HG02981 (cell line): ENCODE results near the gene PARD3.
"Not testable (repeated sequence)": the region's sequence is repeated elsewhere in the genome, so short reads cannot be mapped to it uniquely, and the experiment has no call there.

Experiments
- ATAC-seq: cut with Tn5 transposase; IDR thresholded peaks from one replicate; pipeline ENCODE4 v1.9.1; 2021; ENCODE audit warnings: mild to moderate bottlenecking, moderate library complexity; ENCODE audit not compliant: unreplicated experiment

The PARD3 gene

GRCh38 chr10:34719328-34719727 lies 95.8 kb downstream of the PARD3 start:
- ATAC-seq = no peak

GRCh38 chr10:34717429-34717828 lies 97.7 kb downstream of the PARD3 start:
- no peak for ATAC-seq

GRCh38 chr10:34716958-34717357 lies 98.1 kb downstream of the PARD3 start:
- ATAC-seq = peak; percentile 82

GRCh38 chr10:34716234-34716633 lies 98.9 kb downstream of the PARD3 start:
- no peak for ATAC-seq

- ATAC-seq = no peak
Measured at GRCh38 chr10:34715511-34716187, 99.4 kb downstream of the PARD3 start.

- no peak for ATAC-seq
Measured at GRCh38 chr10:34713875-34714274, 101.2 kb downstream of the PARD3 start.

GRCh38 chr10:34711500-34711899 lies 103.6 kb downstream of the PARD3 start:
- no peak for ATAC-seq

- ATAC-seq = no peak
Measured at GRCh38 chr10:34710391-34710751, 104.7 kb downstream of the PARD3 start.

- ATAC-seq = no peak
Measured at GRCh38 chr10:34709637-34710390, 105.3 kb downstream of the PARD3 start.

- no peak for ATAC-seq
Measured at GRCh38 chr10:34707656-34708055, 107.4 kb downstream of the PARD3 start.

GRCh38 chr10:34706992-34707391 lies 108.1 kb downstream of the PARD3 start:
- ATAC-seq = not testable (repeated sequence)

GRCh38 chr10:34706147-34706546 lies 108.9 kb downstream of the PARD3 start:
- ATAC-seq = no peak

GRCh38 chr10:34705563-34705962 lies 109.5 kb downstream of the PARD3 start:
- ATAC-seq = no peak

- no peak for ATAC-seq
Measured at GRCh38 chr10:34704526-34705184, 110.4 kb downstream of the PARD3 start.

- no peak for ATAC-seq
Measured at GRCh38 chr10:34702982-34703381, 112.1 kb downstream of the PARD3 start.

GRCh38 chr10:34702093-34702937 lies 112.8 kb downstream of the PARD3 start:
- no peak for ATAC-seq

- no peak for ATAC-seq
Measured at GRCh38 chr10:34701194-34701593, 113.9 kb downstream of the PARD3 start.

GRCh38 chr10:34700752-34701151 lies 114.3 kb downstream of the PARD3 start:
- not testable (repeated sequence) for ATAC-seq

- no peak for ATAC-seq
Measured at GRCh38 chr10:34699904-34700517, 115.1 kb downstream of the PARD3 start.

- ATAC-seq = no peak
Measured at GRCh38 chr10:34698979-34699378, 116.1 kb downstream of the PARD3 start.
